Stimulated activated CD4-positive, alpha-beta T cell treated with anti-CD3 and anti-CD28 coated beads, Interleukin-12 subunit alpha, Interleukin-12 subunit beta, amount 100 ng/mL, for 4 hours (primary cell): ENCODE data around the gene TSHR.
"Not testable (repeated sequence)": the region's sequence is repeated elsewhere in the genome, so short reads cannot be mapped to it uniquely, and the experiment has no call there.

ENCODE experiments used
- DNase-seq: peaks from one replicate; pipeline ENCODE4 v3.0.0-alpha.2; 2020

TSHR gene

GRCh38 chr14:80955416-80955941 is at the start of gene TSHR:
TSS of gene TSHR (plus strand) at chr14:80955621. CDS start at chr14:80955681, 60 bp downstream.
- no peak for DNase-seq

GRCh38 chr14:80906336-80906735 is 49.1 kb upstream of the TSHR start:
- DNase-seq: no peak

GRCh38 chr14:80906946-80907345 is 48.5 kb upstream of the TSHR start:
- no peak for DNase-seq

GRCh38 chr14:80912013-80912412 is 43.4 kb upstream of the TSHR start:
- not testable (repeated sequence) for DNase-seq

GRCh38 chr14:80919622-80920021 is 35.8 kb upstream of the TSHR start:
- DNase-seq: no peak

- no peak for DNase-seq
Measured at GRCh38 chr14:80923368-80923767, 32.1 kb upstream of the TSHR start.

- no peak for DNase-seq
Measured at GRCh38 chr14:80924365-80925103, 30.9 kb upstream of the TSHR start.

GRCh38 chr14:80926397-80927082 is 28.9 kb upstream of the TSHR start:
- no peak for DNase-seq

- DNase-seq: no peak
Measured at GRCh38 chr14:80927083-80927989, 28.1 kb upstream of the TSHR start.

GRCh38 chr14:80930095-80930494 is 25.3 kb upstream of the TSHR start:
- DNase-seq: no peak

- DNase-seq: no peak
Measured at GRCh38 chr14:80930836-80931389, 24.5 kb upstream of the TSHR start.

- no peak for DNase-seq
Measured at GRCh38 chr14:80933282-80933681, 22.1 kb upstream of the TSHR start.

- DNase-seq: no peak
Measured at GRCh38 chr14:80933686-80934085, 21.7 kb upstream of the TSHR start.

- DNase-seq: no peak
Measured at GRCh38 chr14:80940146-80940545, 15.3 kb upstream of the TSHR start.

- peak; percentile 79 for DNase-seq
Measured at GRCh38 chr14:80941241-80942185, 13.9 kb upstream of the TSHR start, which contains the start of gene CEP128. TSS of gene CEP128 (minus strand) at chr14:80941738.

- no peak for DNase-seq
Measured at GRCh38 chr14:80942191-80942600, 13.2 kb upstream of the TSHR start.

- no peak for DNase-seq
Measured at GRCh38 chr14:80944861-80945617, 10.4 kb upstream of the TSHR start.

- no peak for DNase-seq
Measured at GRCh38 chr14:80946187-80946586, 9.2 kb upstream of the TSHR start.

- DNase-seq: no peak
Measured at GRCh38 chr14:80946797-80947196, 8.6 kb upstream of the TSHR start.

- DNase-seq: no peak
Measured at GRCh38 chr14:80948291-80948690, 7.1 kb upstream of the TSHR start.

GRCh38 chr14:80951491-80951890 is 3.9 kb upstream of the TSHR start:
- DNase-seq: no peak
